T-cell (primary cell): ENCODE measurements around the gene WWP2. TPM values are rescaled to one million over a fixed set of nuclear protein-coding genes. Genes with fewer than 3 reads are reported as not detected.

Source experiments
- ATAC-seq, 4 experiments: fragments of 200-7000 bp in 3 of 4; fragments of 150-1000 bp in 1 of 4; cut with Tn5 transposase; replicated peaks in 1 of 4; 1 replicate in 3 of 4; 2 replicates in 1 of 4; pipeline ENCODE4 v1.10.0; 2021; ENCODE audit warnings: moderate library complexity in 3 of 4, mild to moderate bottlenecking in 2 of 4, moderate number of reproducible peaks in 1 of 4
- CTCF ChIA-PET, 2 donors: fragments of 300-600 bp; sonication (Branson Sonifier 250); formaldehyde crosslinking; loops; one replicate each; lab custom pipeline; 2022; ENCODE audit warnings: antibody characterized with exemption in 2 of 2; lab: Charles Lee
- POLR2A ChIA-PET, 2 donors: fragments of 300-600 bp; sonication (Branson Sonifier 250); formaldehyde crosslinking; loops; one replicate each; lab custom pipeline; 2022; ENCODE audit warnings: antibody characterized with exemption in 2 of 2; lab: Charles Lee
- DNase-seq, 35 experiments: peaks; one replicate each; pipeline versions ENCODE4 v3.0.0 to v3.0.0-alpha.2; 2013 to 2023
- H3K27ac ChIP-seq: one replicate; pipeline ENCODE4 v1.5.1; 2013; ENCODE audit warnings: low read length
- H3K27me3 ChIP-seq, 2 experiments: replicated peaks in 1 of 2; 1 replicate in 1 of 2; 2 replicates in 1 of 2; pipeline versions ENCODE4 v1.6.1 to v1.7.0; 2013; ENCODE audit warnings: low read length in 1 of 2, mixed read lengths in 1 of 2; ENCODE audit not compliant: control insufficient read depth in 2 of 2, insufficient read depth in 2 of 2; ENCODE audit errors: extremely low read depth in 1 of 2
- H3K36me3 ChIP-seq, 2 donors: 1 replicate in 1 of 2; 2 replicates in 1 of 2; pipeline versions ENCODE4 v1.6.1 to v1.7.0; 2013; ENCODE audit warnings: low read length in 1 of 2; ENCODE audit not compliant: control insufficient read depth in 2 of 2, insufficient read depth in 1 of 2; ENCODE audit errors: extremely low read depth in 1 of 2
- H3K4me1 ChIP-seq, 2 experiments: 1 replicate in 1 of 2; 2 replicates in 1 of 2; pipeline versions ENCODE4 v1.6.1 to v1.7.0; 2013; ENCODE audit warnings: low read length in 2 of 2, mixed read lengths in 1 of 2; ENCODE audit not compliant: insufficient read depth in 2 of 2, control insufficient read depth in 1 of 2; ENCODE audit errors: extremely low read depth in 1 of 2
- H3K4me3 ChIP-seq, 2 donors: 1 replicate in 1 of 2; 2 replicates in 1 of 2; pipeline versions ENCODE4 v1.5.1 to v1.7.0; 2013; ENCODE audit warnings: mild to moderate bottlenecking in 2 of 2, low read length in 1 of 2, moderate library complexity in 1 of 2; ENCODE audit not compliant: control insufficient read depth in 1 of 2; ENCODE audit errors: extremely low read depth in 1 of 2
- H3K9me3 ChIP-seq: 2 replicates; pipeline ENCODE4 v1.7.0; 2013
- H3K27ac Mint-ChIP-seq, 2 donors: one replicate each; pipeline ENCODE4 v1.8.0; 2020 to 2021; ENCODE audit warnings: mild to moderate bottlenecking in 2 of 2, mixed read lengths in 2 of 2
- H3K27me3 Mint-ChIP-seq, 2 donors: one replicate each; pipeline ENCODE4 v1.8.0; 2021 to 2022; ENCODE audit warnings: mixed read lengths in 2 of 2
- H3K36me3 Mint-ChIP-seq: one replicate; pipeline ENCODE4 v1.8.0; 2021; ENCODE audit warnings: mixed read lengths
- H3K4me1 Mint-ChIP-seq, 3 donors: one replicate each; pipeline ENCODE4 v1.8.0; 2020 to 2022; ENCODE audit warnings: mixed read lengths in 3 of 3, mild to moderate bottlenecking in 1 of 3
- H3K4me3 Mint-ChIP-seq, 3 donors: one replicate each; pipeline ENCODE4 v1.8.0; 2020 to 2022; ENCODE audit warnings: mild to moderate bottlenecking in 3 of 3, mixed read lengths in 3 of 3, moderate library complexity in 3 of 3
- H3K9me3 Mint-ChIP-seq, 3 donors: one replicate each; pipeline ENCODE4 v1.8.0; 2020 to 2022; ENCODE audit warnings: mixed read lengths in 3 of 3
- WGBS: methylation state at CpG from one replicate; pipeline ENCODE4 v1.1.5; 2013; ENCODE audit warnings: missing lambda C conversion rate; ENCODE audit not compliant: insufficient coverage; 5-methylcytosine and 5-hydroxymethylcytosine counted together
- total RNA-seq, 35 experiments: library from RNA in 6 of 35; stranded (reverse) in 6 of 35; fragments of 120-200 nt in 1 of 35; gene quantifications; one replicate each; pipeline versions ENCODE4 v1.2.1 to v1.2.4 and lab custom pipeline; 2013 to 2026

The WWP2 gene
- total RNA-seq, 5 donors from 2014 or later (not counting 1 experiment from before 2014, with no cell fraction given): 55.3 to 78.5 (median 66.4) TPM

DNA sequence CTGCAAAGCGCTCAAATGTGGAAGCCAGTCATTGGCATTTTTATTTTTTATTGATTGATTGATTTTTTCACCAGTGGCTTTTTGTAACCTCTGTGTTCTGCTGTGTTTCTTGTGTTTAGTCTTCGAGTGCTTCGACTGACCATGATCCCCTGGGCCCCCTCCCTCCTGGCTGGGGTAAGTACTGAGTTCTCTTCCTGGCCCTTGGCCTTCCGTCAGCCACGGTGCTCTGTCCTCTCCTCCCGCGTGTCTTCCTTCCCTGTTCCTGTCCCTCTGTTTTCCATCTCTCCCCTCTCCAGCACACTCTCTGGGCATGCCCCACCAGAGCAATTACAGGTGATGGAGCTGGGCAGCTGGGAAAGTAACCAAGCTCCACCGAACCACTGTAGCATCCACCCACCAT, 163.2 kb downstream of the WWP2 start:
- WGBS: 90% methylated on average over 4 of the region's 8 CpGs
- no peaks in the 10 kb centered on the region for H3K27me3 Mint-ChIP-seq
- H3K9me3 Mint-ChIP-seq: no peaks in the 10 kb centered on the region
- Histone ChIP-seq H3K4me3 (no peak overlapping the region), H3K36me3 (peaks cover 11 to 41% of the 10 kb centered on the region in 2 donors), H3K27ac (no peak overlapping the region), H3K9me3 (no peaks in the 10 kb centered on the region), H3K4me1 (no peaks in the 10 kb centered on the region), H3K27me3 (no peaks in the 10 kb centered on the region)
- no peak overlapping the region for H3K27ac Mint-ChIP-seq
- H3K4me3 Mint-ChIP-seq: peak overlapping the region in 1 of 3 donors; percentile 13
- CTCF ChIA-PET: no interaction called here
- no peaks in the 10 kb centered on the region for H3K4me1 Mint-ChIP-seq
- DNase-seq (no peak), ATAC-seq (no peak)
- H3K36me3 Mint-ChIP-seq: peaks cover 48% of the 10 kb centered on the region
- POLR2A ChIA-PET: no interaction called here

DNA sequence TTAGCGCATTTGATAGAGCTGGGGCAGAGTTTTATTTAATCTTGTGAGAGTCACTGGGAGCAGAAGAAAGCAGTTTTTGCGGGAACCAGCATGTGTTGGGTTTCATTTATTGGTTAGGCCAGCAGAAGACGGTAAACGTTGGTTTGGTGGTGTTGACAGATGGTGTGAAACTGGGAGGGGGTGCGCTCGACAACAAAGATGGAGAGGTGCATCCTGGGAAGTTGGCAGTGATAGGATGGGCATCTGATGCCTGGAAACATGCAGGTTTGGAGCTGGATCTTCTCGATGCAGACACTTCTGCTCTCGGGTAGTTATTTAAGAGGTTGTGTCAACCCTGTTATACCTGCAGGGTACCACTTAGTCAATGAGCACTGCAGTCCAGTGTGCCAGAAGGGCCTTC, 164.1 kb downstream of the WWP2 start:
- H3K27ac Mint-ChIP-seq: no peak overlapping the region
- H3K36me3 Mint-ChIP-seq: peaks cover 43% of the 10 kb centered on the region
- no peaks in the 10 kb centered on the region for H3K4me1 Mint-ChIP-seq
- ATAC-seq: no peak
- H3K27me3 ChIP-seq: no peaks in the 10 kb centered on the region
- ChIA-PET CTCF (no interaction called here), POLR2A (no interaction called here)
- no peaks in the 10 kb centered on the region for H3K9me3 Mint-ChIP-seq
- 88% methylated on average over 7 of the region's 8 CpGs for WGBS
- H3K27me3 Mint-ChIP-seq: no peaks in the 10 kb centered on the region
- H3K4me1 ChIP-seq: no peaks in the 10 kb centered on the region
- H3K27ac ChIP-seq: no peak overlapping the region
- H3K4me3 Mint-ChIP-seq: no peak overlapping the region
- H3K4me3 ChIP-seq: no peak overlapping the region
- H3K9me3 ChIP-seq: no peaks in the 10 kb centered on the region
- no peak for DNase-seq
- peaks cover 14 to 50% of the 10 kb centered on the region in 2 donors for H3K36me3 ChIP-seq

DNA sequence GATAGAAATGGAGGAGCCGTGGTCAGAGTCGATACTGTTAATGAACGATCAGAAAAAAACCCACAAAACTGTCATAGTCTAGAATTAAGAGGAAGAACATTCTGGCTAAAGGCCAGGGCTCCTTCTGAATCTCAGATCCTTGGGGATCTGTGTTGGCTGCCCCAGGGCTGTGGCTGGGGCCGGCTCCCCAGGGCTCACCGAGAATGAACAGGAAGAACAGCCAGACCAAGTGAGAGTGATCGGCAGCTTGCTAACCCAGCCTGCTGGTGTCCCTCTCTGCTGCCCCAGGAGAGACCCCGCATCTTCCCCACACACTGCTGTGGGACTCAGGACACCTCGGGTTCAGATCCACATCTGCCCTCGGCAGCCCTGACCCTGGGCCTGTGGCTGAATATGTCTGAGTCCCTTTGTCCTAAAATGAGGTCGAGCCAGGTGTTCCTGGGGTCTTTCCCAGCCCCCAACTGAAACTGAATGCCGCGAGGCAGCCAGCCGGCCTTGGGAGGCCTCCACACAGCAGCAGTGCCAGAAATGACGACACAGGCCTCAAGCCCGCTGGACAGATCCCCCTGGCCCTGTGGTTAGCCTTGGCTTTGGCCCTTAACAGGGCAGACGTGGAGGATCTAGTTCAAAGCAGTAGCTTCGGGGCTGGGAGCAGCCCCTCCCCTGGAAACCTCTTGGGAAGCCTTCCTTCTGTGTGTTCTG, 165.1 kb downstream of the WWP2 start:
- Mint-ChIP-seq H3K4me1 (no peaks in the 10 kb centered on the region), H3K4me3 (no peak overlapping the region), H3K27ac (no peak overlapping the region), H3K36me3 (peaks cover 38% of the 10 kb centered on the region), H3K27me3 (no peaks in the 10 kb centered on the region), H3K9me3 (no peaks in the 10 kb centered on the region)
- DNase-seq: no peak
- no peak overlapping the region for H3K4me3 ChIP-seq
- WGBS: 92% methylated on average over 11 of the region's 17 CpGs
- POLR2A ChIA-PET: no interaction called here
- CTCF ChIA-PET: no interaction called here
- H3K27me3 ChIP-seq: no peaks in the 10 kb centered on the region
- ATAC-seq: no peak
- no peaks in the 10 kb centered on the region for H3K9me3 ChIP-seq
- H3K36me3 ChIP-seq: peaks cover 16 to 56% of the 10 kb centered on the region in 2 donors
- no peak overlapping the region for H3K27ac ChIP-seq
- H3K4me1 ChIP-seq: no peaks in the 10 kb centered on the region

DNA sequence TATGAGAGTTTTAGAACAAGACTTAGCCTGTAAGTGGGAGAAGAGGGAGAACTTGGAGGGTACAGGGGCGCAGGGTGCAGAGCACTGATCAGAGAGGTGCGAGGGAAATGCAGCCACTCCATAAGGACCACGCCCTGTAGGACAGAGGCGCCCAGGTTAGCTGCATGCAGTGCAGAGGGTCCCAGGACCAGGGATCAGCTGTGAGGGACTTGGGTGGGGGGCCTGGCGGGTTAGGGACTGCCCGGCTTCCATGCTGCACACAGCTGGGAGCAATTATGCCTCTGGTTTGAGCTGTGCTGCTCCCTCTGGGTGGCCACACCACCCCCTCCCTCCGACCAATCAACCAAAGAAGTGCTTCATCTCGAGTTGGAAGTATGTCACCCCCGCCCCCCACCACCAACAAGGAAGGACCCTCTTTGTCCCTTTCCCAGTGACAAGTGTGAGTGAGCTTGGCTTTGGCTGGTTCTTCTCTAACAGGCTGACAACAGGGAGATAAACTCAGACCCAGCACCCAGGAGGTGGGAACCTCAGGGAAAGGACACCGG, 166.8 kb downstream of the WWP2 start:
- Mint-ChIP-seq H3K27me3 (no peaks in the 10 kb centered on the region), H3K4me3 (no peak overlapping the region), H3K9me3 (no peaks in the 10 kb centered on the region), H3K27ac (no peak overlapping the region), H3K36me3 (peaks cover 46% of the 10 kb centered on the region), H3K4me1 (no peaks in the 10 kb centered on the region)
- no peak for ATAC-seq
- Histone ChIP-seq H3K9me3 (no peaks in the 10 kb centered on the region), H3K4me3 (no peak overlapping the region), H3K27ac (no peak overlapping the region), H3K4me1 (no peaks in the 10 kb centered on the region), H3K36me3 (peaks cover 23 to 66% of the 10 kb centered on the region in 2 donors), H3K27me3 (no peaks in the 10 kb centered on the region)
- no peak for DNase-seq
- 97% methylated on average over 6 of the region's 10 CpGs for WGBS
- POLR2A ChIA-PET: no interaction called here
- CTCF ChIA-PET: interaction anchor here (0.5 to 0.6 kb wide), 3 partner anchors 27 to 223 kb away, joined by 3 to 6 read pairs (median 4); no protein-coding TSS in a partner anchor

DNA sequence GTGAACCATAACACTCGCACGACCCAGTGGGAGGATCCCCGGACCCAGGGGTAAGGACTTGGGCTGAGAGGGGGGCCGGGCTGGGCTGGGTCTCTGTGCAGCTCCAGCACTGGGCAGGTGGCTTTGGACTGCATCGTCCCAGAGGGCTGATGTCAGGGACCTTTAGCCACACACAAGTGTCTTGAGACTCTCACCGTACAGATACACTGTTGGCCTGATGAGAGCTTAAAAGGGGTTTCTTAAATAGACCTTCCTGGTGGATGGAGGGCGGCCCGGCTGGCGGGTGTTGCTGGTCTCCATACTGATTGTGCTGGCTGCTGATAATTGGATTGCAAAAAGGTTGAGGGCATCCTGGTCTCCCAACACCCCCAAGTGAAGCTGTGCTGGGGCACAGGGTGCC, 167.3 kb downstream of the WWP2 start:
- H3K36me3 Mint-ChIP-seq: peaks cover 46% of the 10 kb centered on the region

DNA sequence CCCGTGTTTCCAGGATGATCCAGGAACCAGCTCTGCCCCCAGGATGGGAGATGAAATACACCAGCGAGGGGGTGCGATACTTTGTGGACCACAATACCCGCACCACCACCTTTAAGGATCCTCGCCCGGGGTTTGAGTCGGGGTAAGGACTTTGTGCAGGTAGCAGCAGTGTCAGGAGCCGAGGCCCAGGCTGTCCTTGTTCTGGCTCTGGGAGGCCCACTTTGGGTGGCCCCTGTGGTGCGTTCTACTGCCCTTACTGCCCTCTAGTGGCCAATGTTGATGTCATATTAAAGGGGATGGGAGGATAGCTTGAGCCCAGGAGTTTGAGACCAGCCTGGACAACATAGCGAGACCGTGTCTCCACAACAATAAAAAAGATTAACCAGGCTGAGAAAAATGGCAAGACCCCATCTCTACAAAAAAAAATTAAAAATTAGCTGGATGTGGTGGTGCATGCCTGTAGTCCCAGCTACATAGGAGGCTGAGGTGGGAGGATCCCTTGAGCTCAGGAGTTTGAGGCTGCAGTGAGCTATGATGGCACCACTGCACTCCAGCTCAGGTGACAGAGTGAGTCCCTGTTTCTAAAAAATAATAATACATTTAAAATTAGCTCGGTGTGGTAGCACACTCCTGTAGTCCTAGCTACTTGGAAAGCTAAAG, 168.1 kb downstream of the WWP2 start:
- Histone ChIP-seq H3K4me3 (no peak overlapping the region), H3K27me3 (no peaks in the 10 kb centered on the region), H3K4me1 (no peaks in the 10 kb centered on the region), H3K9me3 (no peaks in the 10 kb centered on the region), H3K27ac (no peak overlapping the region), H3K36me3 (peaks cover 26 to 72% of the 10 kb centered on the region in 2 donors)
- no peak overlapping the region for H3K4me3 Mint-ChIP-seq
- H3K4me1 Mint-ChIP-seq: no peaks in the 10 kb centered on the region
- DNase-seq: peak in 30 of 35 experiments; percentile 4 to 71 (median 25)
- ChIA-PET POLR2A (interaction anchor here in 1 of 2 donors (0.6 kb wide), 2 partner anchors 82 to 272 kb away, joined by 3 read pairs; no protein-coding TSS in a partner anchor), CTCF (interaction anchor here (0.5 to 1.1 kb wide), 7 partner anchors 8 to 1587 kb away, joined by 3 read pairs; no protein-coding TSS in a partner anchor)
- no peaks in the 10 kb centered on the region for H3K9me3 Mint-ChIP-seq
- H3K27ac Mint-ChIP-seq: no peak overlapping the region
- H3K36me3 Mint-ChIP-seq: peaks cover 48% of the 10 kb centered on the region
- ATAC-seq: peak; percentile 46 to 77 (median 68)
- whole genome bisulfite sequencing: 90% methylated on average over 5 of the region's 12 CpGs
- no peaks in the 10 kb centered on the region for H3K27me3 Mint-ChIP-seq

More for the DNA sequence above, 167.3 kb downstream of the WWP2 start:
- ATAC-seq (no peak), DNase-seq (no peak)
- peaks cover 23 to 70% of the 10 kb centered on the region in 2 donors for H3K36me3 ChIP-seq
- no peaks in the 10 kb centered on the region for H3K9me3 ChIP-seq
- no peak overlapping the region for H3K27ac Mint-ChIP-seq
- no peaks in the 10 kb centered on the region for H3K4me1 ChIP-seq
- ChIA-PET CTCF (interaction anchor here (0.5 to 0.6 kb wide), 2 partner anchors 28 to 223 kb away, joined by 4 to 6 read pairs; no protein-coding TSS in a partner anchor), POLR2A (no interaction called here)
- H3K27me3 ChIP-seq: no peaks in the 10 kb centered on the region
- H3K9me3 Mint-ChIP-seq: no peaks in the 10 kb centered on the region
- H3K4me3 ChIP-seq: no peak overlapping the region
- H3K27ac ChIP-seq: no peak overlapping the region
- H3K27me3 Mint-ChIP-seq: no peaks in the 10 kb centered on the region
- no peak overlapping the region for H3K4me3 Mint-ChIP-seq
- no peaks in the 10 kb centered on the region for H3K4me1 Mint-ChIP-seq
- WGBS: 100% methylated on average over 4 of the region's 9 CpGs
